ENCODE measurements around the gene FRRS1L. TPM values are rescaled to one million over a fixed set of nuclear protein-coding genes. Genes with fewer than 3 reads are reported as not detected.

FRRS1L gene, protein sequence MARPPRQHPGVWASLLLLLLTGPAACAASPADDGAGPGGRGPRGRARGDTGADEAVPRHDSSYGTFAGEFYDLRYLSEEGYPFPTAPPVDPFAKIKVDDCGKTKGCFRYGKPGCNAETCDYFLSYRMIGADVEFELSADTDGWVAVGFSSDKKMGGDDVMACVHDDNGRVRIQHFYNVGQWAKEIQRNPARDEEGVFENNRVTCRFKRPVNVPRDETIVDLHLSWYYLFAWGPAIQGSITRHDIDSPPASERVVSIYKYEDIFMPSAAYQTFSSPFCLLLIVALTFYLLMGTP
- under 1 TPM in 3 of 6 donors, not detected in 3; 0.06 to 0.13 (median 0.10) TPM for total RNA-seq

DNA sequence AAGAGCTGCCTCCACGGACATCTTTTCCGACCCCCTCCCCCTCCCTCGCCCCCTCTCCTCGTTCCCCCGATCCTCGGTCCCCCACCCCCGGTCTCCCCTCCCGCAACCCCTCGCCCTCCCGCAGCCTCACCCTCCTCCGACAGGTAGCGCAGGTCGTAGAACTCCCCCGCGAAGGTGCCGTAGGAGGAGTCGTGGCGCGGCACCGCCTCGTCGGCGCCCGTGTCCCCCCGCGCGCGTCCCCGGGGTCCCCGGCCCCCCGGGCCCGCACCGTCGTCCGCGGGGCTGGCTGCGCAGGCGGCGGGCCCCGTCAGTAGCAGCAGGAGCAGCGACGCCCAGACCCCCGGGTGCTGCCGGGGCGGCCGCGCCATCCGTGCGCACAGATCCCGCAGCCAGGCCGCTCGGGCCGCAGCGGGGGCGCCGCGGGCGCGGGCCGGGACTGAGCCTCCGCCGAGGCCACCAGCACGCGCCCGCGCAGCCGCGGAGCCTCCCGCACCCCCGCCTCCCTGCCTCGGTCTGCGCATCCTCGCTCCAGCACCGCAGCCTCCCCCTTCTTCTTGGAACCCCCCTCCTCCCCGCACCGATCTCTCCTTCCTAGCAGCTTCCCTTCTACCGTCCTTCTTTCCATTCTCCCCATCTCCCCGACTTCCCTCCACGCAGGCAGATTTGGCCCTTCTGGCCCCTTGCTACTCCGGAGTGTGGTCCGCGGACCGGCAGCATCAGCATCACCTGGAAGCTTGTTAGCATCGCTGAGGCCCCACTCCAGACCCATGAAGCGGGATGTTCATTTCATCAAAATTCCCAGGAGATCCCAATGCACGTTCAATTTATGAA is at the start of gene FRRS1L:
FRRS1L (minus strand) TSS at position 479 of the 831 bp plus-strand sequence; CDS start at position 368, 111 bp downstream.
- WGBS, 2 donors, result 14 to 18% methylated on average over 30 to 35 of the region's 86 CpGs
- Histone ChIP-seq H3K4me1 (peaks cover 0 to 11% (median 3%) of the 10 kb centered on the region in 4 donors), H3K27ac (no peak within 1 kb of the TSS), H3K4me3 (peak within 1 kb of the TSS in 3 of 4 donors; percentile 23 to 36 (median 27)), H3K9me3 (no peaks in the 10 kb centered on the region), H3K36me3 (no peaks in the 10 kb centered on the region), H3K27me3 (peaks cover 0 to 8% (median 3%) of the 10 kb centered on the region in 4 donors)
- TF ChIP-seq, protein P1, sequence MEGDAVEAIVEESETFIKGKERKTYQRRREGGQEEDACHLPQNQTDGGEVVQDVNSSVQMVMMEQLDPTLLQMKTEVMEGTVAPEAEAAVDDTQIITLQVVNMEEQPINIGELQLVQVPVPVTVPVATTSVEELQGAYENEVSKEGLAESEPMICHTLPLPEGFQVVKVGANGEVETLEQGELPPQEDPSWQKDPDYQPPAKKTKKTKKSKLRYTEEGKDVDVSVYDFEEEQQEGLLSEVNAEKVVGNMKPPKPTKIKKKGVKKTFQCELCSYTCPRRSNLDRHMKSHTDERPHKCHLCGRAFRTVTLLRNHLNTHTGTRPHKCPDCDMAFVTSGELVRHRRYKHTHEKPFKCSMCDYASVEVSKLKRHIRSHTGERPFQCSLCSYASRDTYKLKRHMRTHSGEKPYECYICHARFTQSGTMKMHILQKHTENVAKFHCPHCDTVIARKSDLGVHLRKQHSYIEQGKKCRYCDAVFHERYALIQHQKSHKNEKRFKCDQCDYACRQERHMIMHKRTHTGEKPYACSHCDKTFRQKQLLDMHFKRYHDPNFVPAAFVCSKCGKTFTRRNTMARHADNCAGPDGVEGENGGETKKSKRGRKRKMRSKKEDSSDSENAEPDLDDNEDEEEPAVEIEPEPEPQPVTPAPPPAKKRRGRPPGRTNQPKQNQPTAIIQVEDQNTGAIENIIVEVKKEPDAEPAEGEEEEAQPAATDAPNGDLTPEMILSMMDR (IDR thresholded peaks at IDR 0.05), result no peak
- no peak for TF ChIP-seq POLR2AphosphoS5 (IDR thresholded peaks at IDR 0.05)
- no peak for TF ChIP-seq EP300 (IDR thresholded peaks at IDR 0.05)
- no peak for TF ChIP-seq POLR2A (IDR thresholded peaks at IDR 0.05)
- no peak for ATAC-seq (ENCODE audit: low FRiP score in 2 of 2)
- DNase-seq, result peak in 1 of 2 donors; percentile 76

DNA sequence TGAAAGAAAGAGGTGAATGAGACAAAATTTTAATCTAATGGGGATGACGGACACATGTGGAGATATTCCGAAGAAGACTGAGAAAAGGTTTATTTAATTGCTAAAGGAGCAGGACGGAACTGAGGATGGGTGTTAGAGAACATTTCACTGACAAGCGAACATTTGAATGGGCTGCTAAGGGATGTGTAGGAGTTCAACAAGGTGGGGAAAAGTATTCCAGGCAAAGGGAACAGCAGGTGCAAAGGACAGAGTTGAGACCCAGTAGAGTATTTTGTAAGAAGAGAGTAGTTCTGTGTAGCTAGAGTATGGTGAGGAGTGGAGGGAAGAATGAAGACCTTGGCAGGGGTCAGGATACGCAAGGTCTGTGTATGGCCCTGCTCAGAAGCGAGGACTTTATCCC is 47.4 kb upstream of the FRRS1L start:
- no peak overlapping the region for H3K27ac ChIP-seq
- DNase-seq (no peak), ATAC-seq (ENCODE audit: low FRiP score in 2 of 2) (no peak)
- no peaks in the 10 kb centered on the region for H3K36me3 ChIP-seq
- 92 to 93% methylated on average over 6 of the region's 6 CpGs for WGBS, 2 donors
- H3K4me1 ChIP-seq, result no peaks in the 10 kb centered on the region
- no peaks in the 10 kb centered on the region for H3K9me3 ChIP-seq
- H3K4me3 ChIP-seq, result no peak overlapping the region
- no peaks in the 10 kb centered on the region for H3K27me3 ChIP-seq
- TF ChIP-seq POLR2A (IDR thresholded peaks at IDR 0.05) (no peak), POLR2AphosphoS5 (IDR thresholded peaks at IDR 0.05) (no peak)
- TF ChIP-seq, protein P1 (IDR thresholded peaks at IDR 0.05), result no peak

DNA sequence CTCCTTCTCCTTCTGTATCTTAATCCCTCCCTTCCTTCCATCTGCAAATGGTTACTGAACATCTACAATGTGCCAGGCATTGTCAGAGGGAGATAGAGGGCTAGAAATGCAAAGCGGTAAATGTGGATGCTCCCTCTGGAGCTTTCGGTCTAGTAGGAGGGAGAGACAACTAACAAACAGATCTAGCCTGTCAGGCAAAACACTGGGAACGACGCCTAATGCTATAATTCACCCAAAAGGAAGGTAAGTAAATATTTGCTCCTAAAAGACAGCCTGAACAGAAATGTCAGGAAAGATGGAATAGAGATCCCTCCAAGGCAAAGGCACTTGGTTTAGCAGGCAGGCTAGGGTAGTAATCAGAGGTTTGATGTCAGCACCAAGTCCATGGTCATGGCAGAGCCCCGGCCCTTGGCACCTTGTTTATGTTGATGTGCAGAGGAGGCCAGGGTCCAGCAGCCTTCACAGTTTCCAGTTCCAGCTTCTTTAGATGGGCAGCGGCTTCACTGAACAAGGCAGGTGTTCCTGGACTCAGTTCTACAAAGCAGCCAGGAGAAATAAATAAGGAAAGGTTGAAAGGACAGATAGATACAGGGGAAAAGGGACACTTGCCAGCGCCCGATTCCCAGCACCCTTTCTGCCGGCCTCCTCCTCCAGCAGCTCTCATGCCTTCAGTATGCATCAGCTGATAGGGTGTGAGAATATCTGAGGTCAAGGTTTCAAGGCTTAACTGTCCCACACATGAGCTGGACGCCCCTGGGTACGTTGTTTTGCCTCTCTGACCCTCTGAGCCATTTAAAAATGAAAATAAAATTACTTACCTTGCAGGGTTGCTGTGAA is 46.5 kb upstream of the FRRS1L start:
- no peak overlapping the region for H3K27ac ChIP-seq
- no peaks in the 10 kb centered on the region for H3K9me3 ChIP-seq
- no peak overlapping the region for H3K4me3 ChIP-seq
- TF ChIP-seq POLR2AphosphoS5 (IDR thresholded peaks at IDR 0.05), result no peak
- TF ChIP-seq, protein P1 (IDR thresholded peaks at IDR 0.05), result no peak
- TF ChIP-seq EP300 (IDR thresholded peaks at IDR 0.05), result no peak
- TF ChIP-seq POLR2A (IDR thresholded peaks at IDR 0.05), result no peak
- no peaks in the 10 kb centered on the region for H3K27me3 ChIP-seq
- no peaks in the 10 kb centered on the region for H3K4me1 ChIP-seq
- 78 to 83% methylated on average over 11 of the region's 11 CpGs for WGBS, 2 donors
- ATAC-seq (ENCODE audit: low FRiP score in 2 of 2) (no peak), DNase-seq (no peak)
- no peaks in the 10 kb centered on the region for H3K36me3 ChIP-seq

DNA sequence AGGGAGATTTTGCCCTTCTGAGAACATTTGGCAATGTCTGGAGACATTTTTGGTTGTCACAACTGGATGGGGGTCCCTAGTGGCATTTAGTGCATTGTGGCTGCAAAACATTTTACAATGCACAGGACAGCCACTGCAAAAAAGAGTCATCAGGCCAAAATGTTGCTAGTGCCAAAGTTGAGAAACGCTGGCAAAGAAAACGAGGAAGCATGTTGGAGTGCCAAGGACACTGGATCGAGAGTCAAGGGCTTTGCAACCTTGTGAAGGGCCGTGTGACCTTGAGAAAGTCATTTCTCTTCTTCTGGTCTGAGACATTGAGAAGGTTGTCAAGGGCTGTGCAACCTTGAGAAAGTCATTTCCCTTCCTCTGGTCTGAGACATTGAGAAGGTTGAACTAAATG is 45.7 kb upstream of the FRRS1L start:
- WGBS, 2 donors, result 46 to 59% methylated on average over 4 of the region's 4 CpGs
- Histone ChIP-seq H3K4me1 (no peaks in the 10 kb centered on the region), H3K9me3 (no peaks in the 10 kb centered on the region), H3K36me3 (no peaks in the 10 kb centered on the region), H3K4me3 (no peak overlapping the region), H3K27ac (no peak overlapping the region), H3K27me3 (no peaks in the 10 kb centered on the region)
- ATAC-seq (ENCODE audit: low FRiP score in 2 of 2) (no peak), DNase-seq (no peak)
- TF ChIP-seq POLR2AphosphoS5 (IDR thresholded peaks at IDR 0.05) (no peak), POLR2A (IDR thresholded peaks at IDR 0.05) (no peak), EP300 (IDR thresholded peaks at IDR 0.05) (no peak)
- TF ChIP-seq, protein P1 (IDR thresholded peaks at IDR 0.05), result no peak
